Left lobe of liver (tissue), 2 donors: ENCODE measurements around the gene ZNF98. TPM values are rescaled to one million over a fixed set of nuclear protein-coding genes. Genes with fewer than 3 reads are reported as not detected.

Source experiments
- ATAC-seq: fragments of 200-7000 bp; cut with Tn5 transposase; one replicate; pipeline ENCODE4 v1.9.1; 2020; ENCODE audit warnings: mild to moderate bottlenecking, moderate library complexity
- DNase-seq: peaks from one replicate; pipeline ENCODE4 v3.0.0-alpha.2; 2020; ENCODE audit warnings: low spot score
- total RNA-seq: library from RNA; stranded (reverse); gene quantifications from one replicate; pipeline ENCODE4 v1.2.1, GENCODE V29; 2021
- donor health status: DM: no; HTN: no; CAD: no; lungs with moderate emphysema.
- donor health status: DM: no; HTN: yes; CAD: no.

The ZNF98 gene
- total RNA-seq: not detected

DNA sequence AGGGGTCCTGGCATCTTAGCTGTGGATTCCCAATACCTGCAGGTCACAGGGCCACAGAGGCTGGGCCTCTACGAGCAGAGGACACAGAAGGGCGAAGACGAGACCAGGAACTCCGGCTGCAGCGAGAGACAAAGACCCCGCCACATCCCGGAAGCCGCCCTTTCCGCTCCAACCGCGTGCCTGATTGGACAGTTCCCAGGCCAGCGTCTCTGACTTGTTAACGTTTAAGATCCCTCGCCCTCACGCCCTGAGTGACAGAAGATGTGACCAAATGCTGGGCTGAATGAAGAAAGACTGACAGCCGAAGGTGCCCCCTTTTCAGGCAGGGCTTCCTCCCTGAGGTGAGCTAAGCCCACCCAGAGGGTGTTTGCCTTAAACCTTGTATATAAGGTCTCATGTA lies at the start of gene ZNF98:
TSS of gene ZNF98 (minus strand) at position 136 of the 400 bp plus-strand sequence. CDS start at position 14, 122 bp downstream.
- DNase-seq: no peak
- ATAC-seq: no peak

DNA sequence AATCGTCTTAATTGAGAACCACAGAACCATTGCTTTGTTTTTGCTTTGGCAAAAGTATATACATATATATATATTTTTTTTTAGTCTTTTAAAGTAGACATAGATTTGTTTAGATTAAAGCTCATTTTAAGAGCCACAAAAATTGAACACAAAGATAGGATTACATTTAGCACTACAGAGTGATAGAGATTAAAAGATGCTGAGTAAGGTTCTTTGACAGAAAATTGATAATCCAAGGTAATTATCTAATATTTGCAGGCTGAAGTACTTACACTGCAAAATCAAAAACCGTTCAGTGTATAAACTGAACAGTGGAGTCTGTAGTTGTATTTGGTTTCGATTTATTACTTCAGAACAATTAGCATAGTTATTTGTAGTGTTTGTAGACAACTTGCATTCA lies 24.5 kb upstream of the ZNF98 start:
- ATAC-seq (no peak), DNase-seq (no peak)

DNA sequence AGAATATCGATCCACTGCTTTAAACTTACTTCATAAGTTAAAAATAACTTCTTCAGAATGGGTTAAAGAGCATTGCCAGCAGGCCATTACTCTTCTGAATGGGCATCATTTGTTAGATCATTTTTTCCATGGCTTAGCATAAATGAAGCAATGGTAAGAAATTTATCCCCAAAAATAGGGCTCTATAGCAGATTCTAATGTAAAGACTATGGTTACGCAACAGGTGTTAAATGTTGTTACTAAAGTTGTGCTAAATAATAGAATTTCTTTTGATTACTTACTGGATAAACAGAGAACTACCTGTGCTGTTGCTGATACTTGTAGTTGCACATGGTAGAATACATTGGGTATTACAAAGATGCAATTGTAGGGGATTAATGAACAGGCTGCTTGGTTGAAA lies 15.9 kb upstream of the ZNF98 start:
- ATAC-seq: no peak
- DNase-seq: no peak

DNA sequence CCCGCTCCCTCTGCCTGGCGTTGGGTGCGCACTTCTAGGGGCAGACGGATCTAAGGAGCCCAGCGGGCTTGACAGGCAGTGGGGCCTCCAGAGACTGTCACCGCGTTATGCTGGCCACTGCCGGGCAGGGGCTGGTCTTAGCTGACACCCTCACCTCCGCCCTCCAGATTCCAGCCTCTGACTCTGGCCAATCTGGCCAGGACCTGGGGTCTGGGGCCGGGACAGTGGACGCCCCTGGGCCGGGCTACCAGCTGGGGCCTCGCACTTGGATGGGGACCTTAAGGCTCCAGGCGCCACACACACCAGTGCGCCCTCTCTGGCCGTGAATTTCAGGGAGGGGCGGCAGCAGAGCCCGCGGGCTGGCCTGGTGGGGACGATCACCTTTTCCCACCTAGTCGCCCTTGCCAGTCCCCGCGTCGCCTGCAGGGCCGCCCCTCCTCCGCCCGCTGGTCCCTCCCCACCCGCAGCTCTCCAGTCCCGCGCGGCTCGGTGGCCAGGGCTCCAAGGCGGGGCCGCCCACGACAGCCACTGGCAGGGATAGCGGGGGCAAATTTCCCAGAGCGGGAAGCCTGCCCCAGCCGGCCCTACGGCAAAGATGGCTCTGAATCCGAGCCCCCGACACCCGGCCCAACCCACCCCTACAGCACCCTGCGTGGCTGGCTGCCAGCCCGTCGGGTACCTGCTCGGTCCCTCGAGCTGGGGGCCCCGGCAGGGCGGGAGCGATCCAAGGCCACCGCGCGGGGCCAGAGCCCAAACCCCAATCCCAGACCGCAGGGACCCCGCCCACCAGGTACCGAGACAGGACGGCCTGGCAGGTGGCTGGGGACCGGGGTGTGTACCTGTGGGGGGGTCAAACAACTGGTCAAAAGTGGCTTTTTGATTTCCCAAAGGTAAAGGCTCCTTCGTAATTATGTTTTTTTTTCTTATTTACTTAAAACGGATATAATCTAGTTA lies 6.1 kb upstream of the ZNF98 start:
- no peak for ATAC-seq
- no peak for DNase-seq

DNA sequence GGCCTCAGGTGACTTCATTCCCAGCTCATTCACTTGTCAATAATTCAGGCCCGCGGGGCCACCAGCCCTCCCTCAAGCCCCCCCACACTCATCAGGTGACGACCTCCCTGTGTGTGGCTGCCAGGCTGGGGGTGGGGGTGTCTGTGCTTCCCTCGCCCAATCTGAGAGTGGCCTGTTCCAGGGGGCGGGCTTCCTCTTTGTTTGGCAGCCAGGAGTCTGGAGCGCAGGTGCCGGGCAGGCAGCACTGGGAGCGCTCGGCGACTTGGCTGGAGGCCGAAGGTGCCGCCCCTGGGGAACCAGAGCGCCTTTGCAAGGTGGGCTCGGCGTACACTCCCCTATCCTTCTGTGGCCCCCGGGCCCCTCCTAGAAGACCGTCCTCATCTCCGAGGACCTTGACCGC lies 5.4 kb upstream of the ZNF98 start:
- ATAC-seq (no peak), DNase-seq (no peak)

DNA sequence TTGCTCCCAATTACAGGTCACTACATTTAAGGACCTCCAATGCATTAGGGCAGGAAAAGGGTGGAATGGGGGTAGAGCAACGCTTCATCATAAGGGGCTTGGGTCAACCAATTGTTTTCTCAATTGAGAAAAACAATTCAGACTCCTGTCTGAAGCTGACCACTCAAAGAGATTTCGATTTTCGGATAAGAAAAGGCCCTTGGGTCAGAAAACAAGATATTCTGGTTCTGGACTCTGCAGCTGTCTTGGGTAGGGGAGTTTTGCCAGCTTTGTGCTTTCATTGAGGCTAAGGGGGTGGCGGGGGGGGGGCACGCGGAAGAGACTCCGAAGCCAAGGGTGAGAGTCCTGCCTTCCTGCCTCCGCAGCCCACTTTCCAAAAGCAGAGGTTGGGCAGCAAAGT lies 4.8 kb upstream of the ZNF98 start:
- DNase-seq (no peak), ATAC-seq (no peak)

DNA sequence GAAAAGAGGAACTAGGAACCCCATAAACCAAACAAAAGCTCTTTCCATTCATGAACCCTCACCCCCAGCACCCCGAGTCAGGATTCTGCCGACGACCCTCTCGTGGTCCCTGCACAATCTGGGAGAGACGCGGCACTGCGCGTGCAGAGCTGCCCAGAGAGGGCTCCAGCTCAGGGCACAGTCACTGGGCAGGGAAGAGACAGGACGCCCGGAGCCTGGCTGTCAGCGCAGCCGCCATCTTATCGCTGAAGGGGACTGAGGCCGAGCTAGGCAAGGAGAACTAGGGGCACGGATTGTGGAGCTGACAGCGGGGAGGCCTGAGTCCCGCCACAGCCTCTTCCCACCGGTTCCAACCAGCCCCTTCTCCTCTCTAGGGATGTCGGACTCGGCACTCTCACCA lies 349 bp downstream of the ZNF98 start:
- DNase-seq: no peak
- ATAC-seq: no peak

DNA sequence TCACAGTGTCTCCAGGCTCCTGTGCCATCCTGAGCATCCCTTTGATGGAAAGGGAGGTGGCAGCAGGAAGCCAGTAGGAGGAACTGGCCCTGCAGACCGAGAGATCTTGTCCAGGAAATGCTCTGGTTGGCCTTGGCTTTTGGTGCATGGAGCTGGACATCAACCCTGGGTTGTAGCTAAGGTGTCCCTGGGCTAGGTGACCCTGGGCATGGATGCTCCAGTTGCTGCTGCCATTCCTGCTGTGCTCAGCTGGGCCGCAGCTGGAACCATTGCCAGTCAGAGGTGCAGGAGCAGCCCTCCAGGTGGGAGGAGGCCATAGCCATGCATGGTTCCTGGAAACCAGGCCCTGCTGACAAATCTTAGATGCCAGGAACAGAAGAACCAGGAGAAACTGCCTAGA lies 67.5 kb downstream of the ZNF98 start:
- no peak for ATAC-seq
- DNase-seq: no peak

Other genes starting within 250 kb of the ZNF98 start
- 0.13 TPM for gene ZNF676, start 225.4 kb downstream of the ZNF98 start, total RNA-seq
- not detected for gene ZNF729, start 135.9 kb downstream of the ZNF98 start, total RNA-seq
- not detected for gene ZNF492, start 212.0 kb upstream of the ZNF98 start, total RNA-seq